ENCODE data around the gene ZBTB16. TPM values are rescaled to one million over a fixed set of nuclear protein-coding genes. Genes with fewer than 3 reads are reported as not detected.
A peak's percentile ranks its signal among the peaks of the same experiment; 100 is the strongest.

Gene ZBTB16
- total and polyA plus RNA-seq, 9 donors = 12.7 to 160 (median 68.7) TPM

- 70 to 79% (median 78%) methylated on average over 24 to 25 of the region's 25 CpGs for WGBS, 3 donors
- no peak for TF ChIP-seq CTCF (IDR thresholded peaks at IDR 0.05)
- Histone ChIP-seq H3K27me3 (no peaks in the 10 kb centered on the region), H3K9me3 (no peaks in the 10 kb centered on the region), H3K27ac (peak overlapping the region; percentile 87 to 100), H3K36me3 (no peaks in the 10 kb centered on the region), H3K4me3 (peak overlapping the region; percentile 99), H3K4me1 (ENCODE audit: insufficient read depth) (peaks cover 6% of the 10 kb centered on the region)
- intact Hi-C loops (cut with DNase I) = loop anchor here in 1 of 4 donors (5.0 to 10.0 kb wide), 2 partner anchors 163 to 204 kb away; no protein-coding TSS in a partner anchor
- DNase-seq = peak; percentile 54 to 64 (median 57)
These were observed 1.3 kb upstream of the ZBTB16 start for GRCh38 chr11:114058026-114058706.

DNA sequence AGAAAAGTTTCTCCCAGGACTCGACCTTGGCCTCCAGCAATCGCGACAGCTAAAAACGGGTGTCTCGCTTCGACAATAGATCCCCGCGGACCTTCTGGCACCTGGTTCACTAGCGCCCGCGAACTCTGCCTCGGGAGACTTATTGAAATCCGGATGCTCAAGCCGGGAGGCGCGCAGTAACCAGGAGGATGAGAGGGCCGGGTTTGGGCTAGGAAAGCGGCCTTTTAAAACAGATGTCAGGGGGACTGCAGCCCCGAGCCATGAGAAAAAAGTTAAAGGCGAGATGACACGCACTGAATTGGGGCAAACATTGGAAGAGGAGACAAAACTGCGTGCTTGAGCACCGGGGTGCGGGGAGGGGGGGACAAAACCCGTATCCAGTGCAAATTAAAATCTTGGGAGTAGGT, 637 bp upstream of the ZBTB16 start:
- H3K27me3 ChIP-seq = no peaks in the 10 kb centered on the region
- peak in 4 of 5 donors; percentile 59 to 73 (median 66) for DNase-seq
- H3K27ac ChIP-seq = peak overlapping the region; percentile 87 to 100
- intact Hi-C loops (cut with DNase I) = loop anchor here in 1 of 4 donors (5.0 to 10.0 kb wide), 2 partner anchors 164 to 203 kb away; no protein-coding TSS in a partner anchor
- H3K9me3 ChIP-seq = no peaks in the 10 kb centered on the region
- TF ChIP-seq EP300 (IDR thresholded peaks at IDR 0.05) (no peak), POLR2A (IDR thresholded peaks at IDR 0.05) (no peak), CTCF (IDR thresholded peaks at IDR 0.05) (peak in 2 of 3 donors; percentile 9 to 29)
- no peaks in the 10 kb centered on the region for H3K36me3 ChIP-seq
- peak overlapping the region; percentile 99 for H3K4me3 ChIP-seq
- 0 to 2% (median 1%) methylated on average over 25 of the region's 25 CpGs for WGBS, 3 donors
- H3K4me1 ChIP-seq (ENCODE audit: insufficient read depth) = peaks cover 12% of the 10 kb centered on the region

DNA sequence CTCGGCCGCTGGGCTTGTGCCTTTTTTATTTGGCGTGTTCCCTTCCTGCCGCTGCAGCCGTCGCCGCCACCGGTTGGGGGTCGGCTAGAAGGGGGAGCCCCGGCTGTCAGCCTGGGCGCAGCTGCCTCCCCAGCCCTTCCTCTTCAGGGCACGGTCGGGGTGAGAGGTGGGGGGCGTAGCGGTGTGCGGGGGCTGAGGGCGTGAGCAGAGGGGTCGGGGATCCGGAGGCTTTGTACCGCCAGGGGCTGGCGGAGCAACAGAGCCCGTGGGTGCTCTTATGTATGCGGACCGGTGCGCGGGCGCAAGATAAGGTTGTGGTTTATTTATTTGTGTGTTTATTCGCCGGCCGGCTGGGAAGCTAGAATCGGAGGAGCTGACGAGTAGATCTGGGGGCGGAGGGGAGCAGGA, 477 bp downstream of the ZBTB16 start:
- Histone ChIP-seq H3K27ac (peak overlapping the region; percentile 87 to 100), H3K9me3 (no peaks in the 10 kb centered on the region), H3K4me1 (ENCODE audit: insufficient read depth) (peaks cover 16% of the 10 kb centered on the region), H3K4me3 (peak overlapping the region; percentile 99), H3K27me3 (no peaks in the 10 kb centered on the region), H3K36me3 (peaks cover 3% of the 10 kb centered on the region)
- peak in 3 of 5 donors; percentile 56 to 77 (median 67) for DNase-seq
- 0 to 1% (median 0%) methylated on average over 32 to 33 of the region's 33 CpGs for WGBS, 3 donors
- intact Hi-C loops (cut with DNase I) = loop anchor here (2.0 to 10.0 kb wide), 6 partner anchors 102 to 202 kb away; no protein-coding TSS in a partner anchor
- TF ChIP-seq CTCF (IDR thresholded peaks at IDR 0.05) (peak in 2 of 3 donors; percentile 18 to 21), POLR2A (IDR thresholded peaks at IDR 0.05) (no peak), EP300 (IDR thresholded peaks at IDR 0.05) (no peak)

GRCh38 chr11:114060392-114061047, 1.0 kb downstream of the ZBTB16 start:
- H3K27ac ChIP-seq = peak overlapping the region; percentile 87 to 100
- 0 to 1% (median 0%) methylated on average over 55 to 78 of the region's 78 CpGs for WGBS, 3 donors
- H3K4me1 ChIP-seq (ENCODE audit: insufficient read depth) = peaks cover 19% of the 10 kb centered on the region
- H3K36me3 ChIP-seq = peaks cover 3% of the 10 kb centered on the region
- H3K9me3 ChIP-seq = no peaks in the 10 kb centered on the region
- DNase-seq = peak in 4 of 5 donors; percentile 58 to 77 (median 67)
- TF ChIP-seq CTCF (IDR thresholded peaks at IDR 0.05) (no peak), EP300 (IDR thresholded peaks at IDR 0.05) (no peak), POLR2A (IDR thresholded peaks at IDR 0.05) (peak; percentile 40)
- intact Hi-C loops (cut with DNase I) = loop anchor here (2.0 to 5.0 kb wide), 4 partner anchors 102 to 200 kb away; no protein-coding TSS in a partner anchor
- H3K4me3 ChIP-seq = peak overlapping the region; percentile 99
- no peaks in the 10 kb centered on the region for H3K27me3 ChIP-seq

Data from ovary (tissue), 9 donors.